Keratinocyte (primary cell): ENCODE data around the gene TNFRSF14. TPM values are rescaled to one million over a fixed set of nuclear protein-coding genes. Genes with fewer than 3 reads are reported as not detected.

Source experiments
- DNase-seq: peaks from one replicate; pipeline ENCODE4 v3.0.0-alpha.2; 2011; ENCODE audit warnings: low read depth, missing footprints, low spot score
- FAIRE-seq: peaks from 2 replicates; lab custom pipeline; 2011; peaks lifted over from hg19 to GRCh38; lab: Jason Lieb, UNC
- H2AFZ ChIP-seq: 2 replicates; pipeline ENCODE4 v1.6.0; 2012; ENCODE audit warnings: low read length, control low read depth, inconsistent platforms; ENCODE audit not compliant: control insufficient read depth
- H3K27ac ChIP-seq: 2 replicates; pipeline ENCODE4 v1.5.1; 2011; ENCODE audit warnings: low read length; ENCODE audit not compliant: control insufficient read depth, insufficient read depth
- H3K27me3 ChIP-seq: 3 replicates; pipeline ENCODE4 v1.6.0; 2011; ENCODE audit warnings: low read length; ENCODE audit not compliant: control insufficient read depth, insufficient read depth; ENCODE audit errors: extremely low read depth
- H3K36me3 ChIP-seq, 2 experiments: 2 replicates in 1 of 2; 3 replicates in 1 of 2; pipeline ENCODE4 v1.5.1; 2011; ENCODE audit warnings: low read length in 2 of 2, mild to moderate bottlenecking in 1 of 2; ENCODE audit not compliant: control insufficient read depth in 2 of 2, insufficient read depth in 2 of 2; ENCODE audit errors: extremely low read depth in 1 of 2
- H3K4me1 ChIP-seq: 3 replicates; pipeline ENCODE4 v1.5.1; 2011; ENCODE audit warnings: low read length; ENCODE audit not compliant: control insufficient read depth, insufficient read depth; ENCODE audit errors: extremely low read depth
- H3K4me2 ChIP-seq: 3 replicates; pipeline ENCODE4 v1.6.0; 2011; ENCODE audit warnings: low read depth, low read length; ENCODE audit not compliant: control insufficient read depth, insufficient read depth; ENCODE audit errors: extremely low read depth
- H3K4me3 ChIP-seq, 3 experiments: fragments of 200-600 bp in 1 of 3; sonication (generic) in 1 of 3; 2 replicates in 2 of 3; 3 replicates in 1 of 3; pipeline ENCODE4 v1.5.1; 2011 to 2016; ENCODE audit warnings: low read length in 3 of 3, mild to moderate bottlenecking in 3 of 3, control low read depth in 2 of 3, inconsistent platforms in 1 of 3, low read depth in 1 of 3, mixed read lengths in 1 of 3, mixed run types in 1 of 3, moderate library complexity in 1 of 3; ENCODE audit not compliant: control insufficient read depth in 2 of 3, insufficient read depth in 2 of 3; ENCODE audit errors: extremely low read depth in 1 of 3
- H3K79me2 ChIP-seq: 2 replicates; pipeline ENCODE4 v1.6.0; 2012; ENCODE audit warnings: low read length; ENCODE audit not compliant: control insufficient read depth, insufficient read depth
- H3K9ac ChIP-seq: 3 replicates; pipeline ENCODE4 v1.6.0; 2011; ENCODE audit warnings: low read length; ENCODE audit not compliant: control insufficient read depth, insufficient read depth; ENCODE audit errors: extremely low read depth
- H3K9me1 ChIP-seq: 3 replicates; pipeline ENCODE4 v1.6.0; 2011; ENCODE audit warnings: low read length; ENCODE audit not compliant: control insufficient read depth, insufficient read depth; ENCODE audit errors: extremely low read depth
- H3K9me3 ChIP-seq: 2 replicates; pipeline ENCODE4 v1.5.1; 2012; ENCODE audit warnings: low read depth, low read length; ENCODE audit not compliant: control insufficient read depth
- H4K20me1 ChIP-seq: 3 replicates; pipeline ENCODE4 v1.6.0; 2011; ENCODE audit warnings: low read length; ENCODE audit not compliant: control insufficient read depth, insufficient read depth; ENCODE audit errors: extremely low read depth
- EZH2 ChIP-seq: IDR thresholded peaks from one replicate; pipeline ENCODE4 v1.6.1; 2012; ENCODE audit warnings: inconsistent platforms, mild to moderate bottlenecking, low read length, moderate library complexity
- dilution Hi-C: fragments of 300-500 bp; cut with MboI; formaldehyde crosslinking; loops from one replicate; pipeline ENCODE4 v1.7.0; 2020; ENCODE audit warnings: low sequenced_read_pairs; ENCODE audit not compliant: extremely low pct_ligation_motif_present
- polyA plus RNA-seq, 5 experiments: library from polyadenylated mRNA; depleted of rRNA in 3 of 5; stranded (reverse) in 3 of 5; stranded (forward) in 1 of 5; unstranded in 1 of 5; fragments of >200 nt; gene quantifications; 1 replicate in 1 of 5; 2 replicates in 3 of 5; 3 replicates in 1 of 5; pipeline versions ENCODE4 v1.2.1 to v1.2.3, GENCODE V29; 2011 to 2012; ENCODE audit warnings: missing spikeins in 2 of 5, low read depth in 1 of 5, low replicate concordance in 1 of 5
- TF ChIP-seq, protein P1 (sequence below), 3 experiments: IDR thresholded peaks in 1 of 3; conservative IDR thresholded peaks in 1 of 3; optimal IDR thresholded peaks in 1 of 3; 2 replicates in 2 of 3; 3 replicates in 1 of 3; pipeline versions ENCODE3 to v1.5.1; 2011; ENCODE audit warnings: low read length in 3 of 3, mild to moderate bottlenecking in 3 of 3, moderate library complexity in 2 of 3, control low read depth in 1 of 3, inconsistent platforms in 1 of 3; ENCODE audit not compliant: insufficient read depth in 2 of 3; ENCODE audit errors: extremely low read depth in 1 of 3

TNFRSF14 gene
- polyA plus RNA-seq, 1 donor (not counting 4 experiments of a cell fraction or from before 2014, with no cell fraction given) = 5.2 TPM

DNA sequence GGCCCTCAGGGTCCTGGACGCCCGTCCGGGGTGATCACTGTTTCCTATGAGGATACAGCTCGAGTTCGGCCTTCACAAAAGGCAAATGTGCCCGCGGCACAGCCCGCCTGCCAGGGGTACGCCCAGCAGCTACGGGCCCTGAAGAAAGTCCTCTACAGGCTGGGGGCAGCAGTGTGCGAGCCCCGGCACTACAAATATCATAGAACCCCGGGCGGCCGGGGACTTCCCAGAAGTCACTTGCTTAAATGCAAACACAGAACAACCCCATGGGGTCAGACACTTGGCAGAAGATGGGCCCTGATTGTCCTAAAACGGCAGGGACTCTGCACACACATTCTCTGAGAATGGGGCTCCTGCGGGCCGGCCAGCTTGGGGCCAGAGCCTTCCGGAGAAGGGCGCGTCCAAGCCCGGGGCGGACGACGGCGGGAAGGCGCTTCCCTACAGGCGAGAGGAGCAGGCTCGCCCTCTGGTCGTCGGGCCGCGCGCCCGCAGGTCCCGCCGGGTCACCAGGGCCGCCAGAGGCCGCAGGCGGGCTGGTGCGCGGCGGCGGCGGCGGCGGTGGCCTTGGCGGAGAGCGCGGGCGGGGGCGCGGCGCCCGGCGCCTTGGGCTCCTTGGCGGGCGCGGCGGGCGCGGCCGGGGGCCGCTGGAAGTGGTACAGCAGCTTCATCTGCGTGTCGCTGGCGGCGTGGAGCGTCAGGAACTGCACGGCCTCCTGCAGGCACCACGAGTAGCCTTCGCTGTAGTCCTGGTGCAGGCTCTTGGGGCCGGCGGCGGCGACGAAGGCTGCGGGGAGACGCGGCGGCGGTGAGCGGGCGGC, 27.0 kb upstream of the TNFRSF14 start:
- Histone ChIP-seq H3K9me1 (no peaks in the 10 kb centered on the region), H3K9me3 (no peaks in the 10 kb centered on the region), H3K27ac (no peak overlapping the region), H3K9ac (peak overlapping the region; percentile 15), H2AFZ (peak overlapping the region; percentile 9), H3K36me3 (no peaks in the 10 kb centered on the region), H3K4me1 (peaks cover 66% of the 10 kb centered on the region), H3K4me2 (peak overlapping the region; percentile 22), H3K79me2 (peaks cover 18% of the 10 kb centered on the region), H3K4me3 (no peak overlapping the region), H4K20me1 (no peaks in the 10 kb centered on the region), H3K27me3 (no peaks in the 10 kb centered on the region)
- no peak for FAIRE-seq
- DNase-seq = no peak
- dilution Hi-C loops = no loop called here
- no peak for TF ChIP-seq EZH2
- TF ChIP-seq, protein P1, sequence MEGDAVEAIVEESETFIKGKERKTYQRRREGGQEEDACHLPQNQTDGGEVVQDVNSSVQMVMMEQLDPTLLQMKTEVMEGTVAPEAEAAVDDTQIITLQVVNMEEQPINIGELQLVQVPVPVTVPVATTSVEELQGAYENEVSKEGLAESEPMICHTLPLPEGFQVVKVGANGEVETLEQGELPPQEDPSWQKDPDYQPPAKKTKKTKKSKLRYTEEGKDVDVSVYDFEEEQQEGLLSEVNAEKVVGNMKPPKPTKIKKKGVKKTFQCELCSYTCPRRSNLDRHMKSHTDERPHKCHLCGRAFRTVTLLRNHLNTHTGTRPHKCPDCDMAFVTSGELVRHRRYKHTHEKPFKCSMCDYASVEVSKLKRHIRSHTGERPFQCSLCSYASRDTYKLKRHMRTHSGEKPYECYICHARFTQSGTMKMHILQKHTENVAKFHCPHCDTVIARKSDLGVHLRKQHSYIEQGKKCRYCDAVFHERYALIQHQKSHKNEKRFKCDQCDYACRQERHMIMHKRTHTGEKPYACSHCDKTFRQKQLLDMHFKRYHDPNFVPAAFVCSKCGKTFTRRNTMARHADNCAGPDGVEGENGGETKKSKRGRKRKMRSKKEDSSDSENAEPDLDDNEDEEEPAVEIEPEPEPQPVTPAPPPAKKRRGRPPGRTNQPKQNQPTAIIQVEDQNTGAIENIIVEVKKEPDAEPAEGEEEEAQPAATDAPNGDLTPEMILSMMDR (optimal IDR thresholded peaks at IDR 0.05 in 1 of 3, IDR thresholded peaks at IDR 0.05 in 1 of 3, conservative IDR thresholded peaks at IDR 0.05 in 1 of 3; ENCODE audit: extremely low read depth in 1 of 3, insufficient read depth in 2 of 3, low read length in 3 of 3) = no peak

DNA sequence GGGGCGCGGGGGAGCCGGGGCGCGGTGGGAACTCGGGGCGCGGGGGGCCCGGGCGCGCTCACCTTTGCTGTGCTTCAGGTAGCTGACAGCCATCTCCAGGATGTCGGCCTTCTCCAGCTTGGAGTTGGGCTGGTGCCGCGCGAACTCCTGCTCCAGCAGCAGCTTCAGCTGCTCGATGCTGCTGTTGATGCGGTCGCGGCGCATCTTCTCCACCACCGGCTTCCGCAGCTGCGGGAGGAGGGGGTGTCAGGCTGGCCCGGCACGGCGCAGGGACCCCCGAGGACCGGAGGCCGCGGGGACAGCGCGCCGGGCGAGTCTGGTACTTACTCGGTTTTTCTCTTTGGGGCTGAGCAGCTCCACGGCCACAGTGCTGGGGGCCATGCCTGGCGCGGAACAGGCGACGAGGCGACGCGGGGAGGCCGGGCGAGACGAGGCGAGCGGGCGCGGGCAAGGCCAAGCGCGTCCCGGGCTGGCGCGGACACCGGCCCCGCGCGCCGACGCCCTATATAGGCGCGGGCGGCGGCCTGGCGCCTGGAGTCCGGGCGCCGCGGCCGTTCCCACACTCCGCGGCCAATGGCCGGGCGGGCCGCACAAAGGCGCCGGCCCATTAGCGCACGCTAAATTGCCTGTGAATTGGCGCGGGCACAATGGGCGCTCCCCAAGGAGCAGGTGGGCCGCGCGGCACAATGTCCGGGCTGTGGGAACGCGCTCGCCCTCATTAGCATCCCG, 26.2 kb upstream of the TNFRSF14 start, which contains the start of gene HES5:
TSS of gene HES5 (minus strand) at position 480 of the 729 bp plus-strand sequence. CDS start at position 381, 99 bp downstream.
- TF ChIP-seq, protein P1 (optimal IDR thresholded peaks at IDR 0.05 in 1 of 3, IDR thresholded peaks at IDR 0.05 in 1 of 3, conservative IDR thresholded peaks at IDR 0.05 in 1 of 3; ENCODE audit: extremely low read depth in 1 of 3, insufficient read depth in 2 of 3, low read length in 3 of 3) = no peak
- no peak for TF ChIP-seq EZH2
- dilution Hi-C loops = no loop called here

More for the DNA sequence above, 26.2 kb upstream of the TNFRSF14 start, which contains the start of gene HES5:
- no peaks in the 10 kb centered on the region for H4K20me1 ChIP-seq
- no peak within 1 kb of the TSS for H3K27ac ChIP-seq
- H3K27me3 ChIP-seq = no peaks in the 10 kb centered on the region
- peaks cover 68% of the 10 kb centered on the region for H3K4me1 ChIP-seq
- H3K9me3 ChIP-seq = no peaks in the 10 kb centered on the region
- no peaks in the 10 kb centered on the region for H3K36me3 ChIP-seq
- peaks cover 10% of the 10 kb centered on the region for H3K79me2 ChIP-seq
- peak within 1 kb of the TSS in 1 of 3 experiments; percentile 14 for H3K4me3 ChIP-seq
- H3K9me1 ChIP-seq = no peaks in the 10 kb centered on the region
- H3K9ac ChIP-seq = peak within 1 kb of the TSS; percentile 37
- H3K4me2 ChIP-seq = peak within 1 kb of the TSS; percentile 48
- DNase-seq (no peak), FAIRE-seq (no peak)
- peak within 1 kb of the TSS; percentile 74 for H2AFZ ChIP-seq
